H1 (cell line): ENCODE measurements around the gene CRYBB1. TPM values are rescaled to one million over a fixed set of nuclear protein-coding genes. Genes with fewer than 3 reads are reported as not detected.

Source experiments
- CHD7 ChIP-seq: fragments of 300-600 bp; sonication (generic); IDR thresholded peaks from 2 replicates; pipeline ENCODE4 v1.7.1; 2012; ENCODE audit warnings: low read length, moderate library complexity, mild to moderate bottlenecking, inconsistent platforms; ENCODE audit not compliant: insufficient replicate concordance
- GTF2F1 ChIP-seq: IDR thresholded peaks from 2 replicates; pipeline ENCODE4 v1.6.1; 2012; ENCODE audit warnings: low read depth, low read length, improper control_type of control experiment, borderline replicate concordance
- HDAC6 ChIP-seq: IDR thresholded peaks from one replicate; pipeline ENCODE4 v1.7.1; 2012; ENCODE audit warnings: low read depth, mild to moderate bottlenecking, inconsistent platforms, low read length, moderate library complexity
- KDM4A ChIP-seq: IDR thresholded peaks from one replicate; pipeline ENCODE4 v1.7.1; 2012; ENCODE audit warnings: low read depth, mild to moderate bottlenecking, moderate library complexity, low read length, inconsistent platforms; ENCODE audit not compliant: severe bottlenecking
- SP2 ChIP-seq: IDR thresholded peaks from 2 replicates; pipeline ENCODE4 v1.6.1; 2012; ENCODE audit warnings: mild to moderate bottlenecking, low read length, inconsistent platforms
- polyA plus RNA-seq, 7 experiments: library from polyadenylated mRNA; depleted of rRNA in 3 of 7; stranded (reverse) in 5 of 7; unstranded in 2 of 7; fragments of >200 nt in 5 of 7; fragments of 200-250 nt in 2 of 7; gene quantifications; 1 replicate in 5 of 7; 2 replicates in 1 of 7; 4 replicates in 1 of 7; pipeline versions ENCODE4 v1.2.1 to v1.2.3, GENCODE V29; 2011 to 2013; ENCODE audit warnings: missing spikeins in 2 of 7, mixed read lengths in 2 of 7
- total RNA-seq: library from RNA; stranded (reverse); fragmentation: NEBNext Ultra II Directional; extraction: Animal tissue kit (Norgen Biotek cat#: 25700); gene quantifications from 2 replicates; pipeline ENCODE4 v1.2.1, GENCODE V29; 2021
- TF ChIP-seq, protein P1 (sequence below): IDR thresholded peaks from 2 replicates; pipeline ENCODE4 v1.6.1; 2012; ENCODE audit warnings: inconsistent platforms

Gene CRYBB1
- total and polyA plus RNA-seq, 2 of the 8 experiments (the other 6 are each of a cell fraction or from before 2014, with no cell fraction given): 1.7 to 6.0 TPM

- no peak for TF ChIP-seq CHD7
- TF ChIP-seq, protein P1, sequence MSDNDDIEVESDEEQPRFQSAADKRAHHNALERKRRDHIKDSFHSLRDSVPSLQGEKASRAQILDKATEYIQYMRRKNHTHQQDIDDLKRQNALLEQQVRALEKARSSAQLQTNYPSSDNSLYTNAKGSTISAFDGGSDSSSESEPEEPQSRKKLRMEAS: no peak
- TF ChIP-seq HDAC6: no peak
- TF ChIP-seq KDM4A: no peak
- TF ChIP-seq SP2: no peak
- no peak for TF ChIP-seq GTF2F1
These were observed 1.2 kb downstream of the CRYBB1 start (continued) for GRCh38 chr22:26616650-26617049.
